Endodermal cell (in vitro differentiated cells): Measurements from ENCODE around the gene ZNF689. TPM values are rescaled to one million over a fixed set of nuclear protein-coding genes. Genes with fewer than 3 reads are reported as not detected.
A peak's percentile ranks its signal among the peaks of the same experiment; 100 is the strongest.

Experiments
- DNase-seq: peaks from one replicate; pipeline ENCODE4 v3.0.0-alpha.2; 2017
- H3K27ac ChIP-seq: 2 replicates; pipeline ENCODE4 v1.5.1; 2013; ENCODE audit warnings: mild to moderate bottlenecking, low read depth, low read length, moderate library complexity
- H3K27me3 ChIP-seq: 2 replicates; pipeline ENCODE4 v1.6.1; 2013; ENCODE audit warnings: mild to moderate bottlenecking, low read length, moderate library complexity; ENCODE audit not compliant: insufficient read depth, control insufficient read depth, poor library complexity, severe bottlenecking
- H3K36me3 ChIP-seq: 2 replicates; pipeline ENCODE4 v1.7.0; 2013; ENCODE audit warnings: mild to moderate bottlenecking, low read length, moderate library complexity; ENCODE audit not compliant: control insufficient read depth, insufficient read depth
- H3K4me1 ChIP-seq: one replicate; pipeline ENCODE4 v1.7.0; 2013; ENCODE audit warnings: low read length; ENCODE audit not compliant: control insufficient read depth, insufficient read depth
- H3K4me3 ChIP-seq: 2 replicates; pipeline ENCODE4 v1.5.1; 2013; ENCODE audit warnings: mild to moderate bottlenecking, low read length, moderate library complexity
- H3K9ac ChIP-seq: 2 replicates; pipeline ENCODE4 v1.6.1; 2013; ENCODE audit warnings: mild to moderate bottlenecking, low read length, moderate library complexity; ENCODE audit not compliant: poor library complexity, severe bottlenecking; ENCODE audit errors: extremely low read depth
- H3K9me3 ChIP-seq: 2 replicates; pipeline ENCODE4 v1.6.1; 2013; ENCODE audit warnings: mild to moderate bottlenecking, low read length, moderate library complexity; ENCODE audit not compliant: control insufficient read depth
- H3K27ac Mint-ChIP-seq: 2 replicates; pipeline ENCODE4 v1.8.0; 2020; ENCODE audit warnings: mixed read lengths
- H3K27me3 Mint-ChIP-seq: 2 replicates; pipeline ENCODE4 v1.8.0; 2021; ENCODE audit warnings: mild to moderate bottlenecking, mixed read lengths; ENCODE audit not compliant: insufficient read depth
- H3K36me3 Mint-ChIP-seq: 2 replicates; pipeline ENCODE4 v1.8.0; 2020; ENCODE audit warnings: low read depth, mixed read lengths
- H3K4me1 Mint-ChIP-seq: 2 replicates; pipeline ENCODE4 v1.8.0; 2020; ENCODE audit warnings: mixed read lengths
- H3K4me3 Mint-ChIP-seq: 2 replicates; pipeline ENCODE4 v1.8.0; 2020; ENCODE audit warnings: mild to moderate bottlenecking, moderate library complexity, mixed read lengths
- H3K9me3 Mint-ChIP-seq: 2 replicates; pipeline ENCODE4 v1.8.0; 2020; ENCODE audit warnings: mild to moderate bottlenecking, mixed read lengths
- WGBS, 2 experiments: methylation state at CpG; one replicate each; pipeline versions ENCODE4 v1.1.5 to v1.1.7; 2013; ENCODE audit warnings: missing lambda C conversion rate in 2 of 2, mixed read lengths in 1 of 2; ENCODE audit not compliant: insufficient coverage in 1 of 2, insufficient read length in 1 of 2; 5-methylcytosine and 5-hydroxymethylcytosine counted together
- total RNA-seq, 2 donors: library from RNA; stranded (reverse); fragmentation: NEBNext Ultra II Directional in 1 of 2; extraction: Animal tissue kit (Norgen Biotek cat#: 25700) in 1 of 2; gene quantifications; 2 replicates in 1 of 2; 3 replicates in 1 of 2; pipeline ENCODE4 v1.2.1, GENCODE V29; 2021
- TF ChIP-seq, protein P1 (sequence below): fragments of 200-600 bp; sonication (generic); conservative IDR thresholded peaks from 2 replicates; pipeline ENCODE4 v1.5.0; 2021; ENCODE audit warnings: antibody characterized with exemption, mild to moderate bottlenecking

ZNF689 gene
- total RNA-seq, 2 donors from 2014 or later, result 13.0 to 15.8 TPM

DNA sequence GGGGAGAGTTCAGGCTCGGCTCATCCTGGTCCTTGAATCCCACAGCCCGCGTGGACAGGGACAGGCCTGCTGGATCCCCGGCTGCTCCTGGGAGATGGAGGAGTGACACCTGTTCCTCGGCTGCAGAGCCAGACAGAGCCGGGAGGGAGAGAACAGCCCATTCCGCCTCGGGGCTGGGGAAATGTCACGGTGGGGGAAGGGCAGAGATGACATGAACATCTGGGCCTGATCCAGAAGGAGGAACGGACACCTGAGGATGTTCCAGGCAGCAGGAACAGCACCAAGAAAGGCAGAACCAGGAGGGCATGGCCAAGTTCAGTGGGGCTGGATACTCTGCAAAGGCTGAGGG, 54.1 kb downstream of the ZNF689 start:
- H3K27ac ChIP-seq, result no peak overlapping the region
- no peaks in the 10 kb centered on the region for H3K9me3 ChIP-seq
- H3K9ac ChIP-seq, result no peak overlapping the region
- H3K4me1 Mint-ChIP-seq, result peaks cover 18% of the 10 kb centered on the region
- 90 to 94% methylated on average over 4 to 10 of the region's 10 CpGs for WGBS, 2 experiments
- peaks cover 35% of the 10 kb centered on the region for H3K36me3 Mint-ChIP-seq
- H3K4me3 Mint-ChIP-seq, result peak overlapping the region; percentile 74
- DNase-seq, result no peak
- H3K27me3 Mint-ChIP-seq, result peaks cover 2% of the 10 kb centered on the region
- H3K4me1 ChIP-seq, result peaks cover 10% of the 10 kb centered on the region
- peaks cover 33% of the 10 kb centered on the region for H3K36me3 ChIP-seq
- no peaks in the 10 kb centered on the region for H3K9me3 Mint-ChIP-seq
- no peaks in the 10 kb centered on the region for H3K27me3 ChIP-seq
- peak overlapping the region; percentile 72 for H3K27ac Mint-ChIP-seq
- TF ChIP-seq, protein P1, sequence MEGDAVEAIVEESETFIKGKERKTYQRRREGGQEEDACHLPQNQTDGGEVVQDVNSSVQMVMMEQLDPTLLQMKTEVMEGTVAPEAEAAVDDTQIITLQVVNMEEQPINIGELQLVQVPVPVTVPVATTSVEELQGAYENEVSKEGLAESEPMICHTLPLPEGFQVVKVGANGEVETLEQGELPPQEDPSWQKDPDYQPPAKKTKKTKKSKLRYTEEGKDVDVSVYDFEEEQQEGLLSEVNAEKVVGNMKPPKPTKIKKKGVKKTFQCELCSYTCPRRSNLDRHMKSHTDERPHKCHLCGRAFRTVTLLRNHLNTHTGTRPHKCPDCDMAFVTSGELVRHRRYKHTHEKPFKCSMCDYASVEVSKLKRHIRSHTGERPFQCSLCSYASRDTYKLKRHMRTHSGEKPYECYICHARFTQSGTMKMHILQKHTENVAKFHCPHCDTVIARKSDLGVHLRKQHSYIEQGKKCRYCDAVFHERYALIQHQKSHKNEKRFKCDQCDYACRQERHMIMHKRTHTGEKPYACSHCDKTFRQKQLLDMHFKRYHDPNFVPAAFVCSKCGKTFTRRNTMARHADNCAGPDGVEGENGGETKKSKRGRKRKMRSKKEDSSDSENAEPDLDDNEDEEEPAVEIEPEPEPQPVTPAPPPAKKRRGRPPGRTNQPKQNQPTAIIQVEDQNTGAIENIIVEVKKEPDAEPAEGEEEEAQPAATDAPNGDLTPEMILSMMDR, result no peak
- no peak overlapping the region for H3K4me3 ChIP-seq

DNA sequence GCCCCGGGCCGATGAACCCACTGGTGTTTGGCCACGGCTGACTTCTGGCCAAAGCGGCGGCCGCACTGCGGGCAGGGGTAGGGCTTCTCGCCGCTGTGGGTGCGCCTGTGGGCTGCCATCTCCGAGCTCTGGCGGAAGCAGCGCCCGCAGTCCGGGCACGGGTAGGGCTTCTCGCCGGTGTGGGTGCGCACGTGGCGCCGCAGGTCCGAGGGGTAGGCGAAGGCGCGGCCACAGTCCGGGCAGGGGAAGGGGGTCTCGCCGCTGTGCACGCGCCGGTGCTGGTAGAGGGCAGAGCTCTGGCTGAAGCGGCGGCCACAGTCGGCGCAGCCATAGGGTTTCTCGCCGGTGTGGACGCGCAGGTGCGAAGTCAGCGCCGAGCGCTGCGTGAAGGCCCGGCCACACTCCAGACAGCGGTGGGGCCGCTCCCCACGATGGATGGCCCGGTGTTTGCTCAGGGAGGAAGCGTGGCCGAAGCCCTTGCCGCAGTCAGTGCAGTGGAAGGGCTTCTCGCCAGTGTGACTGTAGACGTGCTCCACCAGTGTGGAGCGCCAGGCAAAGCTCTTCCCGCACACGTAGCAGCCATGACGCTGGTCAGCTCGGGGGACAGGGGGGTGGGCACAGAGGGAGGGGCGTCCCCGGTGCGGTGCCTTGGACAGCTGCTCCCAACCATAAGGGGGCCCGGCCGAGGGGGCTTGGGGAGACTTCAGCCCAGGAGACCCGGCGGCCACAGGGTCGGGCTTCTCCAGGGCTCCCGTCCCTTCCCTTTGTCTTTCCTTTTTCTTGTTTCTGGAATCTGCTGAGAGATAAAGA, 54.7 kb downstream of the ZNF689 start:
- Histone ChIP-seq H3K4me3 (no peak overlapping the region), H3K4me1 (peaks cover 10% of the 10 kb centered on the region), H3K9ac (no peak overlapping the region), H3K27me3 (no peaks in the 10 kb centered on the region), H3K9me3 (no peaks in the 10 kb centered on the region), H3K27ac (no peak overlapping the region), H3K36me3 (peaks cover 33% of the 10 kb centered on the region)
- TF ChIP-seq, protein P1, result no peak
- Mint-ChIP-seq H3K9me3 (no peaks in the 10 kb centered on the region), H3K4me1 (peaks cover 18% of the 10 kb centered on the region), H3K27me3 (no peaks in the 10 kb centered on the region), H3K4me3 (peak overlapping the region; percentile 74), H3K27ac (peak overlapping the region; percentile 72), H3K36me3 (peaks cover 35% of the 10 kb centered on the region)
- WGBS, 2 experiments, result 97 to 98% methylated on average over 35 to 69 of the region's 69 CpGs
- no peak for DNase-seq

DNA sequence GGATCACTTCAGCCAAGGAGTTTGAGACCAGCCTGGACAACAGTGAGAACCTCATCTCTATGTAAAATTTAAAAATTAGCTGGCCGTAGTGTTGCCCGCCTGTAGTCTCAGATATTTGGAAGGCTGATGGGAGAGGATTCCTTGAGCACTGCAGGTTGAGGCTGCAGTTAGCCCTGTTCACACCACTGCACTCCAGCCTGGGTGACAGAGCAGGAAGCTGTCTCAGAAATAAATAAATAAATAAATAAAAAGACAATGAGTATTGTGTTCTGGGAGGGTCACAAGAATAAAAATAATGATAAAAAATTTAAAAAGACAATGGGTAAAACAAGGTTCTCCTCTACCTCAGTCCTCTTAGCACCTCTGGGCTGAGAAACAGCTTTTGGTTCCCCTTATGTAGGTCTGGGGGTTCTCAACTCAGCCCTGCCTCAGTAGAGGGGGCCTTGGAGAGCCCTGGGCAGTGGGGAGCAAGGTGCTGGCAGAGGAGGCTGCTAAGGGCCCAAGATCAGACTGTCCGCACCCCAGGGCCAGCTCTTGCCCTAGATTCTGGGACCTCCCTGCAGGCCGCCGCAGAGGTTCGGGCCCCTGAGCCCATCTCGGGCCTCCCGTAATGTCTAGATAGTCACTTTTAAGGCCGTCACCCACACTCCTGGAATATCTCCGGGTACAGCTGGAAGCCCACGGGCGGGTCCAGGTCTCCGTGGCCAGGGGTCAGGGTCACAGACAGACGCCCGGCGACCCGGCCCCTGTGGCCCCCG, 55.5 kb downstream of the ZNF689 start:
- Mint-ChIP-seq H3K4me3 (no peak overlapping the region), H3K4me1 (peaks cover 18% of the 10 kb centered on the region), H3K27ac (peak overlapping the region; percentile 50), H3K9me3 (no peaks in the 10 kb centered on the region), H3K36me3 (peaks cover 35% of the 10 kb centered on the region), H3K27me3 (no peaks in the 10 kb centered on the region)
- Histone ChIP-seq H3K4me1 (peaks cover 10% of the 10 kb centered on the region), H3K9ac (no peak overlapping the region), H3K4me3 (no peak overlapping the region), H3K9me3 (no peaks in the 10 kb centered on the region), H3K27ac (no peak overlapping the region), H3K27me3 (no peaks in the 10 kb centered on the region), H3K36me3 (peaks cover 33% of the 10 kb centered on the region)
- TF ChIP-seq, protein P1, result no peak
- DNase-seq, result no peak
- WGBS, 2 experiments, result 92 to 97% methylated on average over 14 to 18 of the region's 18 CpGs
